ENCODE measurements around the gene CRYBA2. TPM values are rescaled to one million over a fixed set of nuclear protein-coding genes. Genes with fewer than 3 reads are reported as not detected.
A peak's percentile ranks its signal among the peaks of the same experiment; 100 is the strongest.

Gene CRYBA2
- total RNA-seq, 2 experiments from 2014 or later, result not detected

GRCh38 chr2:218980735-218981389 is 12.4 kb downstream of the CRYBA2 start:
- no peaks in the 10 kb centered on the region for H3K79me2 ChIP-seq (ENCODE audit: insufficient read depth, low read depth, low read length)
- no peak overlapping the region for H3K27ac ChIP-seq (ENCODE audit: low read depth, low read length, poor library complexity, severe bottlenecking)
- POLR2A ChIA-PET, result no interaction called here
- no peak for DNase-seq (ENCODE audit: low spot score)
- H3K9me3 ChIP-seq (ENCODE audit: low read length), result no peaks in the 10 kb centered on the region
- H4K20me1 ChIP-seq (ENCODE audit: insufficient read depth, low read length), result no peaks in the 10 kb centered on the region
- TF ChIP-seq EZH2phosphoT487 (IDR thresholded peaks at IDR 0.05; ENCODE audit: borderline replicate concordance, low read depth, low read length), result no peak
- TF ChIP-seq CTCF (conservative IDR thresholded peaks at IDR 0.05; ENCODE audit: low read length), result no peak; the same call in 1 of the 2 replicates
- H3K4me2 ChIP-seq (ENCODE audit: low read length), result no peak overlapping the region
- intact Hi-C loops (cut with micrococcal nuclease; ENCODE audit: unreplicated experiment), result loop anchor here (2.0 kb wide), 3 partner anchors 72 to 128 kb away; no protein-coding TSS in a partner anchor
- H3K9me2 ChIP-seq (ENCODE audit: insufficient read depth, low read length), result no peaks in the 10 kb centered on the region
- no TSS peak for BruUV-seq (replicated peaks)
- no peaks in the 10 kb centered on the region for H3K36me3 ChIP-seq (ENCODE audit: insufficient read depth, low read length)
- H2AFZ ChIP-seq (ENCODE audit: low read length), result no peak overlapping the region
- no peaks in the 10 kb centered on the region for H3K4me1 ChIP-seq (ENCODE audit: insufficient read depth, low read length, poor library complexity, severe bottlenecking)
- H3K4me3 ChIP-seq (ENCODE audit: low read depth, low read length, poor library complexity, severe bottlenecking), result no peak overlapping the region
- CTCF ChIA-PET (ENCODE audit: unreplicated experiment), result interaction anchor here (0.6 to 1.1 kb wide), 5 partner anchors 9 to 123 kb away, joined by 3 to 5 read pairs (median 3); no protein-coding TSS in a partner anchor

GRCh38 chr2:218979846-218980734 is 13.1 kb downstream of the CRYBA2 start:
- DNase-seq (ENCODE audit: low spot score), result peak; percentile 74
- Histone ChIP-seq H3K9me2 (ENCODE audit: insufficient read depth, low read length) (no peaks in the 10 kb centered on the region), H3K4me2 (ENCODE audit: low read length) (peak overlapping the region; percentile 56), H4K20me1 (ENCODE audit: insufficient read depth, low read length) (no peaks in the 10 kb centered on the region; the same call in 1 of the 2 replicates), H2AFZ (ENCODE audit: low read length) (no peak overlapping the region), H3K9me3 (ENCODE audit: low read length) (no peaks in the 10 kb centered on the region), H3K36me3 (ENCODE audit: insufficient read depth, low read length) (no peaks in the 10 kb centered on the region), H3K27ac (ENCODE audit: low read depth, low read length, poor library complexity, severe bottlenecking) (no peak overlapping the region), H3K4me1 (ENCODE audit: insufficient read depth, low read length, poor library complexity, severe bottlenecking) (no peaks in the 10 kb centered on the region), H3K4me3 (ENCODE audit: low read depth, low read length, poor library complexity, severe bottlenecking) (peak overlapping the region; percentile 38), H3K79me2 (ENCODE audit: insufficient read depth, low read depth, low read length) (no peaks in the 10 kb centered on the region)
- no TSS peak for BruUV-seq (replicated peaks)
- TF ChIP-seq CTCF (conservative IDR thresholded peaks at IDR 0.05; ENCODE audit: low read length) (peak; percentile 99), EZH2phosphoT487 (IDR thresholded peaks at IDR 0.05; ENCODE audit: borderline replicate concordance, low read depth, low read length) (no peak)
- intact Hi-C loops (cut with micrococcal nuclease; ENCODE audit: unreplicated experiment), result loop anchor here (2.0 kb wide), 3 partner anchors 73 to 127 kb away; no protein-coding TSS in a partner anchor
- ChIA-PET CTCF (ENCODE audit: unreplicated experiment) (interaction anchor here (0.6 to 1.1 kb wide), 9 partner anchors 10 to 1113 kb away, joined by 3 to 11 read pairs (median 3); no protein-coding TSS in a partner anchor), POLR2A (no interaction called here)
